GM18858 (cell line): ENCODE results near the gene AK1.

ENCODE experiments used
- ATAC-seq: cut with Tn5 transposase; IDR thresholded peaks from one replicate; pipeline ENCODE4 v1.9.1; 2021; ENCODE audit not compliant: unreplicated experiment

AK1 gene

GRCh38 chr9:127868278-127868902 is 9.1 kb downstream of the AK1 start:
- no peak for ATAC-seq

- no peak for ATAC-seq
These were observed 9.9 kb downstream of the AK1 start for GRCh38 chr9:127867356-127868277.

- ATAC-seq = no peak
These were observed 10.9 kb downstream of the AK1 start for GRCh38 chr9:127866535-127866934.

GRCh38 chr9:127865645-127866464 is 11.6 kb downstream of the AK1 start:
- ATAC-seq = no peak

- ATAC-seq = no peak
These were observed 14.3 kb downstream of the AK1 start for GRCh38 chr9:127863191-127863621.

- ATAC-seq = no peak
These were observed 15.1 kb downstream of the AK1 start for GRCh38 chr9:127862075-127863011.

- no peak for ATAC-seq
These were observed 16.7 kb downstream of the AK1 start for GRCh38 chr9:127860779-127861178.

- no peak for ATAC-seq
These were observed 17.2 kb downstream of the AK1 start for GRCh38 chr9:127860260-127860659.

GRCh38 chr9:127858041-127858512 is 19.4 kb downstream of the AK1 start:
- ATAC-seq = no peak

- ATAC-seq = no peak
These were observed 20.2 kb downstream of the AK1 start for GRCh38 chr9:127857278-127857677.

GRCh38 chr9:127856729-127857116 is 20.8 kb downstream of the AK1 start:
- no peak for ATAC-seq

GRCh38 chr9:127856094-127856728 is 21.3 kb downstream of the AK1 start:
- ATAC-seq = no peak

- no peak for ATAC-seq
These were observed 22.0 kb downstream of the AK1 start for GRCh38 chr9:127855522-127855921.

- ATAC-seq = no peak
These were observed 22.5 kb downstream of the AK1 start for GRCh38 chr9:127854960-127855359.

GRCh38 chr9:127854184-127854806 is 23.2 kb downstream of the AK1 start, which contains the start of gene ENG:
ENG (minus strand) TSS chr9:127854658; CDS start chr9:127854355, 303 bp downstream.
- no peak for ATAC-seq

GRCh38 chr9:127853312-127854183 is 23.9 kb downstream of the AK1 start:
- no peak for ATAC-seq

GRCh38 chr9:127852829-127853228 is 24.6 kb downstream of the AK1 start:
- no peak for ATAC-seq

- ATAC-seq = no peak
These were observed 27.1 kb downstream of the AK1 start for GRCh38 chr9:127850286-127850830.
